HFF-Myc (cell line): ENCODE results near the gene MIAT.

Source experiments
- DNase-seq: peaks from one replicate; pipeline ENCODE4 v3.0.0-alpha.2; 2011; ENCODE audit warnings: low read depth; ENCODE audit errors: extremely low read depth
- H3K4me3 ChIP-seq: replicated peaks from 2 replicates; pipeline ENCODE4 v1.5.1; 2011; ENCODE audit warnings: low read depth, mild to moderate bottlenecking, control low read depth, low read length
- CTCF ChIP-seq: IDR thresholded peaks from 2 replicates; pipeline ENCODE4 v1.5.1; 2012; ENCODE audit warnings: mild to moderate bottlenecking, low read depth, low read length, control low read depth; ENCODE audit errors: missing control alignments

Gene MIAT

DNA sequence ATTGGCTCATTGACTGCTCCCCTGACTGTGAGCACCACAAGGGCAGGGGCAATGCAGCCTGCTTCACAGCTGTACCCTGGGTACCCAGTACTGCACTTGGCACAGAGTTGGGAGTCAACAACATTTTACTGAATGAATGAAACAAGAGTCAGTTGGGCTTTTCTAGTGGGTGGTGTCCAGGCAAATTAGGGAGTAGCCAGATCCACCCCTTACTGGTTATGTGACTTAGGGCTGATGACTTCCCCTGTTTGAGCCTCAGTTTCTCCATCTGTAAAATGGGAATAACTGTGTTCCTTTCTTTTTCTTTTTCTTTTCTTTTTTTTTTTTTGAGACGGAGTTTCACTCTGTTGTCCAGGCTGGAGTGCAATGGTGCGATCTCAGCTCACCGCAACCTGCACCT is 23.1 kb downstream of the MIAT start:
- DNase-seq = no peak
- H3K4me3 ChIP-seq = no peak overlapping the region
- no peak for TF ChIP-seq CTCF

- no peak overlapping the region for H3K4me3 ChIP-seq
- DNase-seq = no peak
- no peak for TF ChIP-seq CTCF
These were observed 24.0 kb downstream of the MIAT start for GRCh38 chr22:26681395-26681821.

DNA sequence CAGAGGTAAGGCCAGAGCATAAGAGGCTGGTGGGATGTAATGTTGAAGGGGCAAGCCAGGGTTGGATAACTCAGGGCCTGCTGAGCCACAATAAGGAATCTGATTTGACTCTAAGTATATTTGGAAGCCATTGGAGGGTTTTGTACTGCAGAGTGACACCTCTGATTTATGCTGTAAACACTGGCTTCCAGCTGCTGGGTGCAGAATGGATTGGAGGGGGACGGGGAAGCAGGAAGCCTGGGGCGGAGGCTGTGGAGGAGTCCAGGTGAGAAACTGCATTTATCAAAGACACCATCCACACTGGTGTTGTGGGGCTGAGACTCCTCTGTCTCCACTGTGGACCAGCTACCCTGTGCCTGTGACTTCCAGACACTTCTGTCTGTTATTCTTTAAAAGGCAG is 26.8 kb downstream of the MIAT start:
- DNase-seq = no peak
- no peak for TF ChIP-seq CTCF
- no peak overlapping the region for H3K4me3 ChIP-seq

- H3K4me3 ChIP-seq = no peak overlapping the region
- no peak for TF ChIP-seq CTCF
- no peak for DNase-seq
These were observed 28.2 kb downstream of the MIAT start for GRCh38 chr22:26685601-26686000.

- H3K4me3 ChIP-seq = no peak overlapping the region
- no peak for TF ChIP-seq CTCF
- DNase-seq = no peak
These were observed 30.1 kb downstream of the MIAT start for GRCh38 chr22:26687439-26687838.

GRCh38 chr22:26689513-26690301 is 32.3 kb downstream of the MIAT start:
- no peak for DNase-seq
- no peak overlapping the region for H3K4me3 ChIP-seq
- no peak for TF ChIP-seq CTCF

GRCh38 chr22:26690654-26691376 is 33.4 kb downstream of the MIAT start:
- DNase-seq = no peak
- H3K4me3 ChIP-seq = no peak overlapping the region
- no peak for TF ChIP-seq CTCF
